Ammon's horn (tissue), 1 donor: ENCODE measurements around the gene SYTL2.

ENCODE experiments used
- DNase-seq: peaks from one replicate; pipeline ENCODE4 v3.0.0-alpha.2; 2016; ENCODE audit warnings: low spot score

SYTL2 gene

GRCh38 chr11:85652786-85653447, 158.0 kb downstream of the SYTL2 start:
- DNase-seq = no peak

- no peak for DNase-seq
These were observed 159.8 kb downstream of the SYTL2 start for GRCh38 chr11:85651118-85651517.

DNA sequence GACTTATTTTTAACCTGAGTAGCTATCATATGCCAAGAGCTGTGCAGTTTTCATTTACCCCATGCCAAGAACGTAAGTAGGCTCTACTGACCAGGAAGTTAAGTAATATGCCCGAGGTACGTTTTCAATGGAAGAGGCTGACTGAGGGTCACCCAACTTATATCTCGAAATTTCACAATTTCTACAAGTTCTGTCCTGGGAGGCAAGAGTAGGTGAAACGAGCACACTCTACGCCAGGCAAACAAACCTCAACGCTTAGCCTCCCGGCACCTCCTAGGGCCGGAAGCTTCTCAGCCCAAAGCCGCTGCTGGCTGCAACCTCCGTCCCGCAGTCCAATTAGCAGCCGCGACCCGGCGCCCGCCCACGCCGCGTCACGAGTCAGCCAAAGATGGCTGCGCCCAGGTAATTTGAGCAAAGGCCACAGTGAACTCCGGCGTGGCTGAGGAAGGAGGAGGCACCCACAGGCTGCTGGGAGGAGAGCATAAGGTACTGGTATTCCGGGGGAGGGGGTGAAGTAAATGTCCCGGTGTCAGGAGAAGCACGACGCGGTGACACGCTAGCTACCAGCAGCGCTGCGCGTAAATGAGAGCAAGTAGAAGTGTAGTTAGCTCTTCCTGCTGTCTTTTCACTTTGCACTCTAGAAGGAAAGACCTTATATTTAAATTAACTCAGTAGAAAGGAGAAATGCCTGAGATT, 163.2 kb downstream of the SYTL2 start, which contains the start of gene TMEM126A:
TMEM126A (plus strand) TSS at position 364 of the 696 bp plus-strand sequence. CDS start 2,289 bp downstream, outside the sequence.
- DNase-seq = peak; percentile 93

- DNase-seq = no peak
These were observed 163.9 kb downstream of the SYTL2 start for GRCh38 chr11:85647078-85647477.
